HG03045 (cell line): Measurements from ENCODE around the gene TRMT44.
"Not testable (repeated sequence)": the region's sequence is repeated elsewhere in the genome, so short reads cannot be mapped to it uniquely, and the experiment has no call there.

Experiments
- ATAC-seq: cut with Tn5 transposase; IDR thresholded peaks from one replicate; pipeline ENCODE4 v1.9.1; 2021; ENCODE audit warnings: mild to moderate bottlenecking, moderate library complexity; ENCODE audit not compliant: unreplicated experiment

The TRMT44 gene

GRCh38 chr4:8467016-8467415, 26.4 kb downstream of the TRMT44 start:
- no peak for ATAC-seq

DNA sequence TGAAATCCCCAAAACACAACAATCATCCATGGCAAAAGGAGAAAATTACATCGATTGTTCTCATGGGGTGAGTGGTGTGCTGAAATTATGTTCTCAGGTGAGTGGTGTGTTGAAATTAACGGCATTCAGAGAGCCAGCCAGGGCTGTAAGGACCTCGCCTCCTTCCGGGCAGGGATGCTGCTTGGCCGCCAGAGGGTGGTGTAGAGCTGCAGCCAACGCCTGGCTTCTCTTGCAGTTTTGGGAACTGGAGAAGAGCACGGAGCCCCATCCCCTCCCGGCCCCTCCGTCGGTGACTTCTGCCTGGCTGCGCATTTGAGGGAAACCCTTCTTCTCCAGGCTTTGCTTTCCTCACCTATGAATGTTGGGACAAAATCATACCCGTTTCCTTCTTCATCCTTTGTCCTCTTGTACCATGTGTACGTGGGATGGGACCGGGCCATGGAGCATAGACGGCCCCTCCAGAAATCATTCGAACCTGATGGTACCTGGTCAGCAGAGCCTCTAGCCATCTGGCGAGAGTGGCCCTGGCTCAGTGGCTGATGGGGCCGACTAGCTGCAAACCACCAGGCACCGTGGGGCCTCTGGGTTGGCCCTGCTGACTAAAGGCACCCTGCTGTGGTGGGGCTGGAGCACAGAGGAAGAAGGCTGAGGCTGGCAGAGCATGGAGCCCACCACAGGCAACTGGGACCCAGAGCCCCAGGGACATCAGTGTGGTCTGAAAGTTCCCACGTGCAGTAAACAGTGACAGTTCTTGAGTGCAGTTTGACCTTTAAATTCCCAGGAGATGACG, 28.4 kb downstream of the TRMT44 start:
- no peak for ATAC-seq

DNA sequence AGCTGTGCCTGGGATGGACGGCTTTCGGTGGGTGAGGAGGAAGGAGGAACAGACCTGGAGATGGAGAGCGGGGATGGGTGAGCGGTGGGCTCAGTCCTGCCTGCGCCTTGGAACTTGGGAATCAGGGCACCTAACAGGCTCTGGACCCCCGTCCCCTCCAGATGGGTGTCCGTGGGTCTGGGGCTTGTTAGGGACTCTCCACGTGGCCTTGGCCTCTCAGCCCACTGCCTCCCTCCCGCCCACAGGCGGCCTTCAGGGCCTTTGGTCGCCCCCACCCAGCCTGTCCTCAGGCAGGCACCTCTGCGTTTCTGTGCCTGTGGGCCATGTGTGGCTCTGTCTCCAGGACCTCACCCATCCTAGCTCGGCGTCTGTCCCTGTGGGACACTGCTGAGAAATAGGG, 29.0 kb downstream of the TRMT44 start:
- no peak for ATAC-seq

DNA sequence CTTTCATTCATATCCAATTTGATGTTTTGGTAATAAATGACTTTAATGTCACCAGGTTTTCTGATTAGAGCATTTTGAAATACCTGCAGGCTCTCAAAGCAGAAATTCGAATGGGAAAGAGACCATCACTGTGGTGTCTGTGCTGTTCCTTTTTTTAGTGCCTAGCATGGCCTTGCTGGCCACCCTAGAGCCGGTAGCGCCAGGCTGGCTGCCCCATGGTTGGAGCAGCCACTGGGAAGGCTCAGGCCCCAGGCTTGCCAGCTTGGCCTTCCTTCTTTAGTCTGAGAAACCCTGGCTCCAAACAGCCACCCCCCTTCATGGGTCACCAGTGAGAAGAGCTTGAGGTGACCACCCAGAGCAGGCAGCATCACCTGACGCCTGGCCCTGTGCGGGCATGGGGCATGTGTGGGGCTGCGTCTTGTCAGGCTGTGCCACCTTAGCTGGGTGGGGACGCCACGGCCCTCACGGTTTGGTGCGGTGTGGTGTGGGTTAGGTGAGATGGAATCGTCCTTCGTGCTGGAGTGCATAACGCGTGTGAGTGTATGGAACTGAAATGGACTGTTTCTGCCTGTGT, 30.0 kb downstream of the TRMT44 start:
- no peak for ATAC-seq

GRCh38 chr4:8471211-8471875, 30.8 kb downstream of the TRMT44 start:
- no peak for ATAC-seq

DNA sequence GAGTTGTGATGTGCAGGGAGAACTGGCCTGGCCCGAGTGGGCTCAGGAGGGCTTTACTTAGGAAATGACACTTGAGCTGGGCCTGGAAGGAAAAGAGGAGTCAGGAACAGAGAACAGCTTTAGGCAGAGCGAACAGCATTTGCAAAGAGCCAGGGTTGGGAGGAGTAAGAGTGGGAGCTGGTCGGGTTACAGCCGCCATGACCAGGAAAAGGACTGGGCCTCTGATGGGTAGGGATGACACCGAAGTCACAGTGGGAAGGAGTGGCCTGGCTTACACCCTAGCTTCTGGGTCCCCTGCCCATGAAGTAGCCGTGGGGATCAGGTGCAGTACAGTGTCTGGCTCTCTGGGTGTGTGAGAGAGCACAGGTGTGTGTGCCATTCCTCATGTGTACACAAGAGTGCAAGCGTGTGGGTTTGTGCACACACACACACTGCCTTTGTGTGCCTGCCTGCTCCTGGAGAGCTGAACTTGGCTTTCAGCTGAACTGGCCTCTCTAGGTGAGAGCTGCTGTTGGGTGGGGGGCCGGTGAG, 31.6 kb downstream of the TRMT44 start:
- no peak for ATAC-seq

- ATAC-seq: no peak
Measured at GRCh38 chr4:8472689-8473197, 32.2 kb downstream of the TRMT44 start.

DNA sequence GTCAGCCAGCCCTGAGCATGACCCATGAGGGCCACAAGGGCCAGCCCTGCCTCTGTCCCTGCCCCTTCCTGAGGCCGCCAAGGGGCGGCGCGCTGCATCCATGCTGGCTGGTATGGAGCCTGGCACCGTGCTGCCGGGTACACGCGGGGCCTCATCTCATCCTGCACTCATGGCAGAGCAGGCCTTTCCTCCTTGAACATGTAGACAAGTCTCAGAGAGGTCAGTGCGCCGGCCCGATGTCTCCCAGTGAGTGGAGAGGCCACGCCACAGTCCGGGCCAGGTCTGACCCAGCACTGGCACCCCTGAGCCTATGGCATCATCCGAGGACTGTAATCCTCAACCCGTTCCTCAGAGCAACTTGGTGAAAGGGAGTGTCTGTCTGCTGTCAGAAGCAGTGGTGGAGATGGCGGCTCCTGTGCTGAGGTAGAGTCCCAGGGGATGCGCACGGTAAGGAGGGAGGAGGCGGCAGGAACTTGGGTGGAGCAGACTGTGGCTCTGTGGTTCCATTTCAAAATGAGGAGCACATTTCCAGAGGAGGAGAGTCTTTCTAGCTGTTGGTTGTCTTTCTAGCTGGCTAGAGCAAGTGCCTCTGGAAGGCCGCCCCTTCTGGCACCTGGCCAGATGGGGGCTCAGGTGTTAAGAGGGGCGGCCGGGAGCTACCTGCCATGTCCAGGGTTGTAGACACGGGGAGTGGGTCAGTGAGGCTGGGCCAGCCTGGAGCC, 32.8 kb downstream of the TRMT44 start:
- no peak for ATAC-seq

DNA sequence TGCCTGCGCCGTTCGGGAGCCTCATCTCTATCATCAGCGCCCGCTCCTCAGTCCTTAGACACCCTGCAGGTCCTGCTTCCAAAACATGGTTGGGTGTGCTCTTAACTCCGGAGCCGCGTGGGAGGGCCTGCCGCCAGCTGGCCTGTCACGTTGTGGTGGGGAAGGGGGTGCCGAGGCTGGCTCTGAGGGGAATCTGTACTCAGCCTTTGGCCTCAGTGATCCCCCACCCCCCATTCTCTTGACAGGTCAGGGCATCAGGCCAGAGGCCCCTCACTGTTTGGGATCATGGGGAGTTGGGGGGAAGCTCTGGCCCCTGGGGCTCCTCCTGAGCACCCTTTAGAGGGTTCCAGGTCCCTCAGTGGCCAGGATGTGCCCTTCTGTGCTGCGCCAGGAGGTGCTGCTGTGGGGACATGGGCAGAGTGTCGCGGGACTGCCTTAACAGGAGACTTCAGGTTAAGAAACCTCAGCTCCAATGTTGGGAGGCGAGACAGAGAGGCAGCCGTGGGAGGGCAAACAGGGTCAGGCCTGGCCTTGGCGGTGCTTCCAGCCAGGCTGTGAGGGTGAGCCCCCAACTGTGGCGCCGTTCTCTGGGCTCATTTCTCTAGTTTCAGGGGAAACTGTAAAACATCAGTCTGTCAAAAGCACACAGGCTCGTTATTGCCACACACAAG, 33.5 kb downstream of the TRMT44 start:
- ATAC-seq: no peak

- no peak for ATAC-seq
Measured at GRCh38 chr4:8474856-8475255, 34.3 kb downstream of the TRMT44 start.

GRCh38 chr4:8475751-8476575, 35.4 kb downstream of the TRMT44 start:
- no peak for ATAC-seq

- no peak for ATAC-seq
Measured at GRCh38 chr4:8477095-8477635, 36.6 kb downstream of the TRMT44 start.

- no peak for ATAC-seq
Measured at GRCh38 chr4:8477676-8478075, 37.1 kb downstream of the TRMT44 start.

DNA sequence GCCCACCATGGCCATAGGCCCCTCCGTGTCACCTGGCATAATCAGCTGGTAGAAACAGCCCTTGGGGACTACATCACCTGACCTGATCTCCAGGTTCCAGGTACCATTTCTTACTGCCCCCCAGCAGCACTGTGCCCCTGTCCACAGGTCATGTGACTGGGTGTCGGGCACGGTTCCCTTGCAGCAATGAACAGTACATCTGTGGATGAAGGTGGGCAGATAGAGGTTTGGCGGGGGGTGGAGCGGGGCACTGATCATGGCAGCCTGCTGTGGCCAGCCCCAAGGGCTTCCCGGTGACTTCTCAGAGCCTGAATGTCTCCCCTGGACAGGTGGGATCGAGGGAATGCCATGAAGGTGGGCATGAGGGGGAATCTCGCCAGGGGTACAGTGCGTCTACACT, 37.8 kb downstream of the TRMT44 start:
- ATAC-seq: no peak

- no peak for ATAC-seq
Measured at GRCh38 chr4:8478801-8479744, 38.5 kb downstream of the TRMT44 start.

GRCh38 chr4:8480221-8480620, 39.6 kb downstream of the TRMT44 start:
- ATAC-seq: no peak

DNA sequence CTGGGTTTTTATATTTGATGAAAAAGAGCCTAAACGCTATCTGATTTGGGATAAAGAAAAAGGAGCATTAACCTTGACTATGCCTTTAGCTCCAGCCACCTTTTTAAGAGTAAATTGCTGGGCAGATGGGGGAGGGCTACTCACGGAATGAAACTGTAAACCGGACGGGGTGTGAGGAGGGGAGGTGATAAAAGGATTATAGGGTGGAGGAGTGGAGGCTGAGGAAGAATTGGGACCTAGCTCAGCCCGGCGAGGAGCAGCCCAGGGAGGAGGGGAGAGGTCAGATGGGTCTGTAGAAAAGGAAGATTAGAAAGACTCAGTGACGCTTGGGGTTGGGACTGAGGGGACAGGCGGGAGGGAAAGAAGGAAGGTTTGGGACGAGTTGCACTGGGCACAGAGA, 46.1 kb downstream of the TRMT44 start:
- not testable (repeated sequence) for ATAC-seq

DNA sequence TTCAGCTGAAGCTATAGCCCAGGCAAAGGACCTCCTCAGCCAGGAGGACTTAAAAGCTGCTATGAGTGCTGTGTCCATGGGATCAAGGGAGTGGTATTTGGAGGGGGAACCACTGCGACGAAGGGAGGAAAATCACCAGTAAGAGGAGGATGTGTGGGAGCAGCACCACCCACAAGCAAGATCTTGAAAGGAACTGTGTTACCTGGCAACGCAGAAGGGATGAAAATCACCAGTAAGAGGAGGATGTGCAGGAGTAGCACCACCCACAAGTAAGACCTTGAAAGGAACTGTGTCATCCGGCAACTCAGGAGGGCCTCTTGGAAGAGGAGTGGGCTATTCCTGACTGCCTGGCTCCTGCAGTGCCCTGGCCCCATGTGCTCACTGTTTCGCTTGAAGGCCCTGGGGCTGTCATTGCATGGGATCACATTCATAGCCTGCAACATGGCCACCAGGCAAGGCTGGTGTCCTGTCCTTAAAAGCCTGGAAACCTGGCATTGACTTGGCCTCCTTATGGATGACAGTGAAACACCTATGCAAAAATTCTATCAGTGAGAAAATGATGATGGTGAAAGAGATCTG, 48.3 kb downstream of the TRMT44 start:
- no peak for ATAC-seq
